Mesodermal cell (in vitro differentiated cells): ENCODE measurements around the gene EID2.

Source experiments
- H3K27ac ChIP-seq: 2 replicates; pipeline ENCODE4 v1.7.0; 2013; ENCODE audit warnings: mild to moderate bottlenecking, low read depth, low read length, moderate library complexity; ENCODE audit not compliant: severe bottlenecking
- H3K36me3 ChIP-seq: 2 replicates; pipeline ENCODE4 v1.7.1; 2013; ENCODE audit warnings: mild to moderate bottlenecking, low read length, moderate library complexity; ENCODE audit not compliant: control insufficient read depth, insufficient read depth
- H3K4me1 ChIP-seq: one replicate; pipeline ENCODE4 v1.7.1; 2013; ENCODE audit warnings: mild to moderate bottlenecking, low read length; ENCODE audit not compliant: insufficient read depth, control insufficient read depth, poor library complexity, severe bottlenecking
- H3K4me3 ChIP-seq: 2 replicates; pipeline ENCODE4 v1.7.0; 2013; ENCODE audit warnings: low read length, control low read depth, mild to moderate bottlenecking; ENCODE audit not compliant: insufficient read depth, poor library complexity, severe bottlenecking; ENCODE audit errors: extremely low read depth
- H3K9me3 ChIP-seq: 2 replicates; pipeline ENCODE4 v1.7.1; 2013; ENCODE audit warnings: mild to moderate bottlenecking, low read length, moderate library complexity; ENCODE audit not compliant: control insufficient read depth
- WGBS, 2 experiments: methylation state at CpG; one replicate each; pipeline ENCODE4 v1.1.5; 2013; ENCODE audit warnings: missing lambda C conversion rate in 2 of 2; ENCODE audit not compliant: insufficient coverage in 2 of 2; 5-methylcytosine and 5-hydroxymethylcytosine counted together

Gene EID2

DNA sequence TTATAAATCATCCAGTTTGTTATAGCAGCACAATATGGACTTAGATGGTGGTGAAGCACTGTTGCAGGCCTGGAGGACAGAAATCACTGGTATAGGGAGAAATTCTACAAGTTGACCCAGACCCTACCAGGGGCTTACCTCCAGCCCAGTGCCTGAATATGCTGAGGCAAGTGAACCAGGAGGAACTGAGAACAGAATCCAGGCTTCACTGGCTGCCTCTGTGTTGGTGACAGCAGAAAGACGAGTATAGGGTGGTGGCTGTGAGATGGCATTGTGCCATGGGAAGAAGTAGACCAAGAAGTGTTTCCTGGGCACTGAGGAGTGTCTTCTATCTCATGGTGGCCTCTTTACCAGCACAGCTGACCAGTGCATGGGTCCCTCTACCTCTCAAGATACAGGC lies 15.9 kb upstream of the EID2 start:
- no peaks in the 10 kb centered on the region for H3K36me3 ChIP-seq
- H3K4me3 ChIP-seq, result no peak overlapping the region
- H3K27ac ChIP-seq, result no peak overlapping the region
- WGBS, 2 experiments, result 43 to 88% methylated on average over 1 of the region's 1 CpG
- H3K9me3 ChIP-seq, result no peaks in the 10 kb centered on the region
- H3K4me1 ChIP-seq, result no peaks in the 10 kb centered on the region

DNA sequence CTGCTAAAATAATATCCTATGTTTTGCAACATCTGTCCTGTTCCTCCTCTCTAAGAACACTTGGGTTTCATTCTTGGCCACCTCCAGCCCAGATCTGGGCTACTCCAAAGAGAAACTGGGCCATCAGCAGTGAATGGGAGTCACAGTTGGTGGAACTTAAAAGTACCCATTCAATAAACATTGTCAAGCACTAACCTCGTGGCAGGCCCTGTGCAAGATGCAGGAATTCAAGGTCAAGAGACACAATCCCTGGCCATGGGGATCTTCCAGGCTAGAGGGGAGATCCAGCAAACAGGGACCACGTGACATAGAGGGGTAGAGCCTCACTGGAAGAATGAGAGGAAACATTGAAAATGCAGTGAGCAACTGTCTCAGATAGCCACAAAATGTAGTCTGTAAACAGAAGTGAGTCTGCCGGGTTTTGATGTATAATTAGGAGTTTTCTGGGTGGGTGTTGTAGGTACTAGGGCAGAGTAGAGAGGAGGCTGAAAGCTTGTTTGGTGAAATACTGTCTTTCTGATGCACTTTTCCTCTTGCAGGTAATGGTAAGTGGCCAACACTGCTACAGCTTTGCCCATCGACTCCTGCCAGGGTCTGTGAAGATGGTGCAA lies 14.8 kb upstream of the EID2 start:
- Histone ChIP-seq H3K4me3 (no peak overlapping the region), H3K36me3 (no peaks in the 10 kb centered on the region), H3K27ac (no peak overlapping the region), H3K9me3 (no peaks in the 10 kb centered on the region), H3K4me1 (no peaks in the 10 kb centered on the region)
- 48 to 74% methylated on average over 3 to 4 of the region's 4 CpGs for WGBS, 2 experiments

DNA sequence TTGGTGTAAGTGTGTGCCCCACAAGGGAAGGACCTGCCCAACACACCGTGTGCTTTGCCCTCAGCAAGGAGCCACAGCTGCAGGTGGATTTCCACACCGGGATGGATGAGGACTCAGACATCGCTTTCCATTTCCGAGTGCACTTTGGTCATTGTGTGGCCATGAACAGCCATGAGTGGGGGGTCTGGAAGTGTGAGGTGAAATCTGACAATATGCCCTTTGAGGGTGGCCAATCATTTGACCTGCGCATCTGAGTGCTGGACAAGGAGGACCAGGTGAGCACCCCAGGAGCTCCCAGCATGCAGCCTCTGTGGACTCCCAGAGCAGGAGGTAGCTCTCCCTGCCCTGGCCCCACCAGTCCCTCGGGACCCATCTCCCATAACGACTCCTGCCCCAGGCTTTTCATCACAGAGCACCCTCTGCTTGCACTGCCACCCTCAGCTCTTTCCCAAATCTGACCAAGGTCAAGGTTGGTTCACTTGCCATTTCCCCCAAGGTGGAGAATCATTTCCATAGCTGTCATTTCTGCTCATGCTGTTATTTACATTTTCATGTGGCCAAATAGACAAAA lies 13.2 kb upstream of the EID2 start:
- no peak overlapping the region for H3K4me3 ChIP-seq
- WGBS, 2 experiments, result 64 to 65% methylated on average over 6 to 7 of the region's 7 CpGs
- H3K4me1 ChIP-seq, result no peaks in the 10 kb centered on the region
- no peaks in the 10 kb centered on the region for H3K9me3 ChIP-seq
- H3K27ac ChIP-seq, result no peak overlapping the region
- H3K36me3 ChIP-seq, result no peaks in the 10 kb centered on the region

DNA sequence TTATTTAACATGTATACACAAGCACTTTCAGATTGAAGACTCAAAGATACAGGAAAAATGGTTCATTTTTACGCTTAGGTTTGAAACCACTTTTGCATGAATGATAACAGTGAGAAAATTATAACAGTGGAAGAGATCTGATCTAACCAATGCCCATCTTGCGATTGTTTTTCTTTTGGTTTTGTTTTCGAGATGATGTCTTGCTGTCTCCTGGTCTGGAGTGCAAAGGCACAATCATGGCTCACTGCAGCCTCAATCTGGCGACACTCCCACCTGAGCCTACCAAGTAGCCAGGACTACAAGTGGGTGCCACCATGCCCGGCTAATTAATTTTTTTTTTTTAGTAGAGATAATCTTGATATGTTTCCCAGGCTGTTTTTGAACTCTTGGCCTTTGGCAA lies 10.2 kb upstream of the EID2 start:
- Histone ChIP-seq H3K27ac (no peak overlapping the region), H3K36me3 (no peaks in the 10 kb centered on the region), H3K4me3 (no peak overlapping the region), H3K9me3 (no peaks in the 10 kb centered on the region), H3K4me1 (no peaks in the 10 kb centered on the region)
- 90 to 93% methylated on average over 3 to 4 of the region's 5 CpGs for WGBS, 2 experiments

DNA sequence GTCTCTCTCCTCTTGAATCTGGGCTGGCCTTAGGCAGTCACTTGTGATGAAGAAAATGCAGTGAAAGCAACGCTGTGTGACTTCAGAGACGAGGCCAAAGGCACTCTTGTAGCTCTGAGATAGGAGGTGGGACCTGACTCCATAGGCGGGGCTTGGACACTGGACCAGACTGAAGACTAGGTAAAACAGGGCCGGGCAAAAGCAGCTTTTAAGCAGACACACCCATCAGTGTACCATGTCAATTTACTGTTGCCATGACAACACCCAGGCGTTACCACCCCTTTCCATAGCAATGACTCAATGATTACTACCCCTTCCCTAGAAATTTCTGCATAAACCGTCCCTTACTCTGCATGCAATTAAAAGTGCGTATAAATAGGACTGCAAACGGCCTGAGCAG lies 6.6 kb upstream of the EID2 start:
- H3K4me1 ChIP-seq, result no peaks in the 10 kb centered on the region
- no peak overlapping the region for H3K4me3 ChIP-seq
- 67% methylated on average over 5 to 8 of the region's 8 CpGs for WGBS, 2 experiments
- H3K9me3 ChIP-seq, result no peaks in the 10 kb centered on the region
- H3K36me3 ChIP-seq, result no peaks in the 10 kb centered on the region
- H3K27ac ChIP-seq, result no peak overlapping the region

DNA sequence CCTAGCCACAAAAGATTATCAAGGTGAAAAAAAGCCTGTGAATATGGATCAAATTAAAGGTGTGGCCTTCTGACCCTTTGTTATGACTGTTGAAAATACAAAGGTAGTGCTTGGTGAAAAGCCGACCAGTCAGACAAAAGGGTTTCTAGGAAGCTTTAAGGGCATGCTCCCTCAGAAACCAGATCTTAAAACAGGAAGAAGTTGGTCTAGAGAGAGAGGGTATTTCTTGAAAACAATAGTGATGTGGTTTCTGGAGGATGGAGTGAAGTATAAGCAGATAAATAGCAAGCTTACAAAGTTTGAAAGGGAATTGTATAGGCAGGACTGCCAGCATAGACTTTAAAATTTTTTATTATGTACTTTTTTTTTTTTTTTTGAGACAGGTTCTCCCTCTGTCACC lies 5.0 kb upstream of the EID2 start:
- WGBS, 2 experiments, result 89% methylated on average over 1 of the region's 1 CpG; no CpG with 5 or more reads in 1 of the 2 experiments

DNA sequence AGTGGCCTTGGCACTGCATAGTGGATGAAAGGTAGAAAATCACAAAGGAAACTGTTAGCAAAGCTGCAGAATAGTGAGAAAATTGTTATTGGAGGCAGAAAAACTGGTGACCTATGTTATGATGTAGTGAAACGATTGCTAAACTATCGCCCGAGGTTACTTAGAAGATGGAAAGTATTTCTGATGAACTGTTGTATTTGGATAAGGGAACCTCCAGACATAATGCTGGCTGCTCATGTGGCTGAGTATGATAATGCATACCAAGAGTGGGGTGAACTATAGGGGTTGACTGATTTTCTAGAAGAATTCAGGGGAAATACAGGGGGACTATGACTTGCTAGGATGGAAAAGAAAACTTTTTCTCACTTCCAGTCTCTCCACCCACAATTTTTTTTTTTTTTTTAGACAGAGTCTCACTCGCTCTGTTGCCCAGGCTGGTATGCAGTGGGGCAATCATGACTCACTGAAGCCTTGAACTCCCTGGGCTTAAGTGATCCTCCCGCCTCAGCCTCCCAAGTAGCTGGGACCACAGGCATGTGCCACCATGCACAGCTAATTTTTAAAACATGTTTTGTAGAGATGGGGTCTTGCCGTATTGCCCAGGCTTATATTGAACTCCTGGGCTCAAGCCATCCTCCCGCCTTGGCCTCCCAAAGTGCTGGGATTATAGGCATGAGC lies 4.4 kb upstream of the EID2 start:
- no peak overlapping the region for H3K4me3 ChIP-seq
- WGBS, 2 experiments, result 94 to 97% methylated on average over 5 to 6 of the region's 7 CpGs
- no peaks in the 10 kb centered on the region for H3K4me1 ChIP-seq
- no peaks in the 10 kb centered on the region for H3K9me3 ChIP-seq
- no peak overlapping the region for H3K27ac ChIP-seq
- no peaks in the 10 kb centered on the region for H3K36me3 ChIP-seq

More for the DNA sequence above, 5.0 kb upstream of the EID2 start:
- Histone ChIP-seq H3K9me3 (no peaks in the 10 kb centered on the region), H3K4me1 (no peaks in the 10 kb centered on the region), H3K27ac (no peak overlapping the region), H3K4me3 (no peak overlapping the region), H3K36me3 (no peaks in the 10 kb centered on the region)

DNA sequence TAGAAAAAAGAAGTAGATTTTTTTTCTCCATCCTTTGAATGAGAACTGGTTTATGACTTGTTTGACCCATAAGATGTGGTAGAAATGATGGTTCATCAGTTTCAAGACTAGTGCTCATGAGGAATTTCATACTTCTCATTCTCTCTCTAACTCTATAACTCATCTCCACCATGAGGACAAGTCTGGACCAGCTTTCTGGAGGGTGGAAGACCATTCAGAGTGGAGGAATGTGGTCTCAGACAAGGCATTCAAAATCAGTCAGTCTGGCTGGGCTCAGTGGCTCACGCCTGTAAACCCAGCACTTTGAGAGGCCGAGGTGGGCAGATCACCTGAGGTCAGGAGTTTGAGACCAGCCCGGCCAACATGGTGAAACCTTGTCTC lies 3.5 kb upstream of the EID2 start:
- Histone ChIP-seq H3K27ac (no peak overlapping the region), H3K36me3 (no peaks in the 10 kb centered on the region), H3K4me3 (no peak overlapping the region), H3K9me3 (no peaks in the 10 kb centered on the region), H3K4me1 (peaks cover 5% of the 10 kb centered on the region)
- 93 to 96% methylated on average over 2 to 3 of the region's 3 CpGs for WGBS, 2 experiments

DNA sequence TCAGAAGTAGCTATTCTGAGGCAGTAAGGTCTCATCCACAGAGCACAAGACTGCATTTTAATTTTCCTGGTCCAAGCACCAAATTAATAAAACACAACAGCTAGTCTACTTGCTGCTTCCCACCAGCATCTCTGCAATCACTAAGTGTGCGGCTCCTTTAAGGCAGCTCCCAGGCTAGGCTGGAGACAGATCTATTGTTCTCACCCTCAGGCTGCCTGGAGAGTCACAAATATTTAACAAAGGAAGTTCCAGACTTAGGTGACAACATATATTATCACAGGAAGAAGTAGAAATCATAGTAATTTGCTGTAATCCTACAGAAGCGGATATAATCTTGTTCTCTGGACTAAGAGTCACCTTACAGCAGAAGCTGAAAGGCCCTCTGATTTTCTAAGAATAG lies 2.2 kb upstream of the EID2 start:
- H3K9me3 ChIP-seq, result no peaks in the 10 kb centered on the region
- H3K4me1 ChIP-seq, result peaks cover 7% of the 10 kb centered on the region
- no peak overlapping the region for H3K4me3 ChIP-seq
- no peak overlapping the region for H3K27ac ChIP-seq
- no peaks in the 10 kb centered on the region for H3K36me3 ChIP-seq
- WGBS, 2 experiments, result 56 to 70% methylated on average over 2 of the region's 2 CpGs

DNA sequence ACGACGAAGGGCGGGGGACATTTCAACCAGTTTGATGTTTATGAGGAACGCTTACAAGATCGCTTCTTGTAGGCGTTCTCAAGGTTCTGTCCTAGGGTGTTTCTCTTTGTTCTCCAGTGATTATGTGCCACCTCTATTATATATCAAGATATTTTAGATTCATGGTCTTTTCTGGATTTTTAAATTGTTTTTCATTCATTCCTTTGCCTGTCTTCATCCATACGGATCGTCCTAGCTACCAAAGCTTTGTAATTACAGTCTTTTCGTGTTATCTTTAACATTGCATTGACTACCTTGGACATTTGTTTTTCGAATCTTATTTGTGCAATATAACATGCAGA lies 342 bp upstream of the EID2 start:
- peaks cover 7% of the 10 kb centered on the region for H3K4me1 ChIP-seq
- H3K4me3 ChIP-seq, result no peak overlapping the region
- no peaks in the 10 kb centered on the region for H3K36me3 ChIP-seq
- 0 to 43% methylated on average over 2 to 5 of the region's 10 CpGs for WGBS, 2 experiments
- no peaks in the 10 kb centered on the region for H3K9me3 ChIP-seq
- H3K27ac ChIP-seq, result no peak overlapping the region

DNA sequence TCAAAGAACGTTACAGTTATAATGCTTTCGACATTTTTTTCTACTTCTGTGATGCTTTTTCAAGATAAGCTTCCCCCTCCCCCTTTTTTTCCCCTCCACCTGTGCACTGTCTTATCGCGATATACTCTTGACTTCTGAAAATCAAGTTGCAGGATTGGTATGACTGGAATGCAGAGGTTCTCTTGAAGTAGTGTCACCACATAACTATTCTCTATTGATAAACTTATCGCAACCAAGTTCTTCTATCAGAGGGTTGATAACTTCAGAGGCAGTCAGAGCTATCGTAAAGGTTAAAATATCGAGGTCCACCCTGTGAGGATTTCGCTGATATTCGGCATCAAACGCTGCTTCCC lies 820 bp downstream of the EID2 start:
- 5 to 6% methylated on average over 8 of the region's 10 CpGs for WGBS, 2 experiments
- peaks cover 7% of the 10 kb centered on the region for H3K4me1 ChIP-seq
- peak overlapping the region; percentile 97 for H3K27ac ChIP-seq
- peak overlapping the region; percentile 62 for H3K4me3 ChIP-seq
- no peaks in the 10 kb centered on the region for H3K9me3 ChIP-seq
- H3K36me3 ChIP-seq, result no peaks in the 10 kb centered on the region
